HepG2 (cell line): ENCODE data around the gene RNU1-2. TPM values are rescaled to one million over a fixed set of nuclear protein-coding genes. Genes with fewer than 3 reads are reported as not detected.

ENCODE experiments used
- ATF7 ChIP-seq, 2 experiments: fragments of 450-650 bp in 1 of 2; sonication (generic) in 1 of 2; formaldehyde crosslinking in 1 of 2; IDR thresholded peaks; 2 replicates each; pipeline versions ENCODE4 v1.4.0 to v1.6.1; 2016 to 2020; ENCODE audit warnings: antibody characterized with exemption in 1 of 2, mild to moderate bottlenecking in 1 of 2, missing genetic modification reagents in 1 of 2
- CCDC6 ChIP-seq: sonication (generic); formaldehyde crosslinking; IDR thresholded peaks from 2 replicates; pipeline ENCODE4 v1.8.1; 2022; ENCODE audit warnings: mild to moderate bottlenecking, missing genetic modification reagents, moderate library complexity
- GATA4 ChIP-seq: sonication (generic); IDR thresholded peaks from 2 replicates; pipeline ENCODE4 v1.6.1; 2016; ENCODE audit warnings: antibody characterized with exemption, low read depth, borderline replicate concordance
- GATAD2A ChIP-seq: IDR thresholded peaks from 2 replicates; pipeline ENCODE4 v1.6.1; 2016
- HHEX ChIP-seq: IDR thresholded peaks from 2 replicates; pipeline ENCODE4 v1.6.1; 2016; ENCODE audit warnings: control low read depth
- HMG20B ChIP-seq: conservative IDR thresholded peaks from 2 replicates; pipeline ENCODE4 v1.6.1; 2016; ENCODE audit warnings: missing genetic modification reagents, missing compliant biosample characterization
- HNRNPK ChIP-seq: fragments of 200-400 bp; formaldehyde crosslinking; IDR thresholded peaks from 2 replicates; pipeline ENCODE4 v1.6.1; 2018; ENCODE audit warnings: low read length, low read depth, moderate library complexity, mild to moderate bottlenecking; ENCODE audit not compliant: poor library complexity, severe bottlenecking
- HOXA5 ChIP-seq: sonication (generic); formaldehyde crosslinking; IDR thresholded peaks from 2 replicates; pipeline ENCODE4 v1.4.0; 2020; ENCODE audit warnings: missing genetic modification reagents
- JUN ChIP-seq: sonication (generic); formaldehyde crosslinking; IDR thresholded peaks from 2 replicates; pipeline ENCODE4 v1.4.0; 2020; ENCODE audit warnings: mild to moderate bottlenecking, missing genetic modification reagents
- KDM5B ChIP-seq: sonication (generic); formaldehyde crosslinking; IDR thresholded peaks from 2 replicates; pipeline ENCODE4 v1.4.0; 2020; ENCODE audit warnings: missing genetic modification reagents, mild to moderate bottlenecking, borderline replicate concordance
- PAF1 ChIP-seq: IDR thresholded peaks from 2 replicates; pipeline ENCODE4 v1.6.1; 2016; ENCODE audit warnings: missing genetic modification reagents, missing compliant biosample characterization
- RARA ChIP-seq: IDR thresholded peaks from 2 replicates; pipeline ENCODE4 v1.6.1; 2016; ENCODE audit warnings: missing genetic modification reagents, missing compliant biosample characterization
- RFX1 ChIP-seq: fragments of 450-650 bp; IDR thresholded peaks from 2 replicates; pipeline ENCODE4 v1.6.1; 2017
- SAFB2 ChIP-seq: sonication (generic); formaldehyde crosslinking; IDR thresholded peaks from 2 replicates; pipeline ENCODE4 v1.5.1; 2020; ENCODE audit warnings: missing genetic modification reagents, low read depth, mild to moderate bottlenecking, borderline replicate concordance
- SIN3A ChIP-seq: IDR thresholded peaks from 2 replicates; pipeline ENCODE4 v1.6.1; 2011; ENCODE audit warnings: low read depth, mild to moderate bottlenecking, control low read depth, low read length, borderline replicate concordance
- SMAD3 ChIP-seq: sonication (generic); formaldehyde crosslinking; IDR thresholded peaks from 2 replicates; pipeline ENCODE4 v1.4.0; 2020; ENCODE audit warnings: missing genetic modification reagents
- SOX5 ChIP-seq: IDR thresholded peaks from 2 replicates; pipeline ENCODE4 v1.6.1; 2016; ENCODE audit warnings: borderline replicate concordance
- SSRP1 ChIP-seq: IDR thresholded peaks from 2 replicates; pipeline ENCODE4 v1.6.1; 2016; ENCODE audit warnings: control low read depth
- TOE1 ChIP-seq: sonication (generic); formaldehyde crosslinking; IDR thresholded peaks from 2 replicates; pipeline ENCODE4 v1.4.0; 2020; ENCODE audit warnings: mild to moderate bottlenecking, missing genetic modification reagents
- ZNF253 ChIP-seq: sonication (generic); formaldehyde crosslinking; IDR thresholded peaks from 2 replicates; pipeline ENCODE4 v1.8.0; 2022; ENCODE audit warnings: mild to moderate bottlenecking, missing genetic modification reagents, borderline replicate concordance
- ZNF317 ChIP-seq: sonication (generic); formaldehyde crosslinking; IDR thresholded peaks from 2 replicates; pipeline ENCODE4 v1.5.0; 2020; ENCODE audit warnings: mild to moderate bottlenecking, missing genetic modification reagents
- ZNF484 ChIP-seq: sonication (generic); formaldehyde crosslinking; IDR thresholded peaks from 2 replicates; pipeline ENCODE4 v1.5.1; 2020; ENCODE audit warnings: mild to moderate bottlenecking, low read depth, missing genetic modification reagents, borderline replicate concordance
- ZNF558 ChIP-seq: sonication (generic); formaldehyde crosslinking; IDR thresholded peaks from 2 replicates; pipeline ENCODE4 v1.9.0; 2022; ENCODE audit warnings: mild to moderate bottlenecking, missing genetic modification reagents, borderline replicate concordance
- ZNF563 ChIP-seq: sonication (generic); formaldehyde crosslinking; IDR thresholded peaks from 2 replicates; pipeline ENCODE4 v1.8.0; 2022; ENCODE audit warnings: mild to moderate bottlenecking, moderate library complexity, missing genetic modification reagents
- ZNF746 ChIP-seq: sonication (generic); formaldehyde crosslinking; IDR thresholded peaks from 2 replicates; pipeline ENCODE4 v1.8.0; 2022; ENCODE audit warnings: mild to moderate bottlenecking, missing genetic modification reagents
- polyA plus RNA-seq, 8 experiments: library from polyadenylated mRNA; depleted of rRNA in 3 of 8; stranded (reverse) in 7 of 8; unstranded in 1 of 8; fragments of >200 nt; fragmentation: Illumina TruSeq in 4 of 8; extraction: Trizol in 4 of 8; gene quantifications; 2 replicates each; pipeline versions ENCODE4 v1.2.1 to v1.2.3, GENCODE V29; 2011 to 2016; ENCODE audit warnings: low read depth in 4 of 8, missing spikeins in 1 of 8, mixed read lengths in 1 of 8; ENCODE audit not compliant: insufficient read depth in 1 of 8
- total RNA-seq, 5 experiments: library from RNA; depleted of rRNA; stranded (reverse); fragments of >200 nt; fragmentation: Illumina TruSeq; extraction: Trizol; gene quantifications; 2 replicates each; pipeline ENCODE4 v1.2.3, GENCODE V29; 2016; ENCODE audit warnings: low read depth in 1 of 5
- TF ChIP-seq, protein P1 (sequence below): sonication (generic); formaldehyde crosslinking; IDR thresholded peaks from 2 replicates; pipeline ENCODE4 v1.9.0; 2021; ENCODE audit warnings: missing genetic modification reagents, mild to moderate bottlenecking, borderline replicate concordance
- TF ChIP-seq, protein P2 (sequence below): IDR thresholded peaks from 2 replicates; pipeline ENCODE4 v1.6.1; 2012; ENCODE audit warnings: low read depth, low read length, improper control_type of control experiment
- TF ChIP-seq, protein P3 (sequence below): sonication (generic); formaldehyde crosslinking; IDR thresholded peaks from 2 replicates; pipeline ENCODE4 v1.4.0; 2020; ENCODE audit warnings: missing genetic modification reagents

RNU1-2 gene
- total and polyA plus RNA-seq, 2 of the 13 experiments (the other 11 are each of a cell fraction or from before 2014, with no cell fraction given), result under 0.01 to 11,018 TPM

DNA sequence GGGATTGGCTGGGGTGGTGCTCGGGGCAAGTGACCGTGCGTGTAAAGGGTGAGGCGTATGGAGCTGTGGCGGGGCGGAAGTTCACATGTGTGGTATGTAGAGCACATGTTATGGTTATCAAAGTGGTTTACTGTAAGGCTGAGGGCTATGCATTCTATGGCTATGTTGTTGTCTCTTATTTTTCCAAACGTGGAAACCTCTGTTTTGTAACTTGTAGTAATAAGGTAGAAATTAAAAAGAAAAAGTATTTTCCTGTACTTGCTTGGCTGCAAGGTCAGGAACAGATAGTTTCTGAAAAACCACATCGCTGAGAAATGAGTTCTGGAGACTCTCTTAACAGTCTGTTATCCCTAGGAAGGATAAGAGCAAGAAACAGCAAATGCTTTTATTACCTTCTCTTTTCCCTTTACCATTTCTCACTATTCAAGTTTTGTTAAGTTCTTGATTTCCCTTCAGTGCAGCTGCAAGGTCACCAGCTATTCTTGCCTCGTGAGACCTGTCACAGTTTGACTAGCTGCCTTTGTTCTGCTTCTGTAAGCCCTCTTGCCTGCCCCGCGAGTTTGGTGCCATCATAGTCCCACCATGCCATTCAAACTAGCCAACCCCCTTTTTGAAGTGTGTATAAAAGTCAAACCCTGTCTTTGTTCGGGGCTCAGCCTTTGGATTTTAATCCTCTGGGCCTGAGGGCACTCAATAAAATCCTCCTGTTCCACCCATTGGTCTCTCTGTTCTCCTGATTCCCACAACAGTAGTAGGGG, 9.5 kb downstream of the RNU1-2 start (continued):
- TF ChIP-seq SAFB2 (CRISPR knock-in tag) (0 out of 2 replicates have a peak, but pooled peaks have one; percentile 49), SSRP1 (CRISPR knock-in tag) (peak; percentile 95), ZNF746 (CRISPR knock-in tag) (no peak), TOE1 (CRISPR knock-in tag) (peak; percentile 70; the same call in 1 of the 2 replicates), KDM5B (CRISPR knock-in tag) (no peak), GATA4 (peak; percentile 97), SMAD3 (CRISPR knock-in tag) (0 out of 2 replicates have a peak, but pooled peaks have one; percentile 28), SIN3A (peak; percentile 48; the same call in 1 of the 2 replicates), ZNF317 (CRISPR knock-in tag) (peak; percentile 58), GATAD2A (CRISPR knock-in tag) (peak; percentile 21; the same call in 1 of the 2 replicates), ZNF253 (CRISPR knock-in tag) (no peak), PAF1 (0 out of 2 replicates have a peak, but pooled peaks have one; percentile 50), JUN (CRISPR knock-in tag) (0 out of 2 replicates have a peak, but pooled peaks have one; percentile 20), CCDC6 (CRISPR knock-in tag) (0 out of 2 replicates have a peak, but pooled peaks have one; percentile 37), RARA (CRISPR knock-in tag) (peak; percentile 32), HMG20B (0 out of 2 replicates have a peak, but pooled peaks have one; percentile 33), SOX5 (CRISPR knock-in tag) (peak; percentile 74), ATF7 (IDR thresholded peaks at IDR 0.05) (no peak), ATF7 (CRISPR knock-in tag; IDR thresholded peaks at IDR 0.05) (0 out of 2 replicates have a peak, but pooled peaks have one; percentile 35), HHEX (CRISPR knock-in tag) (0 out of 2 replicates have a peak, but pooled peaks have one; percentile 21), HOXA5 (CRISPR knock-in tag) (peak; percentile 67; the same call in 1 of the 2 replicates), ZNF563 (CRISPR knock-in tag) (no peak), ZNF558 (CRISPR knock-in tag) (0 out of 2 replicates have a peak, but pooled peaks have one; percentile 20), ZNF484 (CRISPR knock-in tag) (no peak), HNRNPK (peak; percentile 7), RFX1 (no peak)
- TF ChIP-seq, protein P1, sequence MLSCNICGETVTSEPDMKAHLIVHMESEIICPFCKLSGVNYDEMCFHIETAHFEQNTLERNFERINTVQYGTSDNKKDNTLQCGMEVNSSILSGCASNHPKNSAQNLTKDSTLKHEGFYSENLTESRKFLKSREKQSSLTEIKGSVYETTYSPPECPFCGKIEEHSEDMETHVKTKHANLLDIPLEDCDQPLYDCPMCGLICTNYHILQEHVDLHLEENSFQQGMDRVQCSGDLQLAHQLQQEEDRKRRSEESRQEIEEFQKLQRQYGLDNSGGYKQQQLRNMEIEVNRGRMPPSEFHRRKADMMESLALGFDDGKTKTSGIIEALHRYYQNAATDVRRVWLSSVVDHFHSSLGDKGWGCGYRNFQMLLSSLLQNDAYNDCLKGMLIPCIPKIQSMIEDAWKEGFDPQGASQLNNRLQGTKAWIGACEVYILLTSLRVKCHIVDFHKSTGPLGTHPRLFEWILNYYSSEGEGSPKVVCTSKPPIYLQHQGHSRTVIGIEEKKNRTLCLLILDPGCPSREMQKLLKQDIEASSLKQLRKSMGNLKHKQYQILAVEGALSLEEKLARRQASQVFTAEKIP (CRISPR knock-in tag), result no peak
- TF ChIP-seq, protein P2, sequence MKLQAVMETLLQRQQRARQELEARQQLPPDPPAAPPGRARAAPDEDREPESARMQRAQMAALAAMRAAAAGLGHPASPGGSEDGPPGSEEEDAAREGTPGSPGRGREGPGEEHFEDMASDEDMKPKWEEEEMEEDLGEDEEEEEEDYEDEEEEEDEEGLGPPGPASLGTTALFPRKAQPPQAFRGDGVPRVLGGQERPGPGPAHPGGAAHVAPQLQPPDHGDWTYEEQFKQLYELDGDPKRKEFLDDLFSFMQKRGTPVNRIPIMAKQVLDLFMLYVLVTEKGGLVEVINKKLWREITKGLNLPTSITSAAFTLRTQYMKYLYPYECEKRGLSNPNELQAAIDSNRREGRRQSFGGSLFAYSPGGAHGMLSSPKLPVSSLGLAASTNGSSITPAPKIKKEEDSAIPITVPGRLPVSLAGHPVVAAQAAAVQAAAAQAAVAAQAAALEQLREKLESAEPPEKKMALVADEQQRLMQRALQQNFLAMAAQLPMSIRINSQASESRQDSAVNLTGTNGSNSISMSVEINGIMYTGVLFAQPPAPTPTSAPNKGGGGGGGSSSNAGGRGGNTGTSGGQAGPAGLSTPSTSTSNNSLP, result peak; percentile 37; the same call in 1 of the 2 replicates
- TF ChIP-seq, protein P3, sequence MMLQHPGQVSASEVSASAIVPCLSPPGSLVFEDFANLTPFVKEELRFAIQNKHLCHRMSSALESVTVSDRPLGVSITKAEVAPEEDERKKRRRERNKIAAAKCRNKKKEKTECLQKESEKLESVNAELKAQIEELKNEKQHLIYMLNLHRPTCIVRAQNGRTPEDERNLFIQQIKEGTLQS (CRISPR knock-in tag), result 0 out of 2 replicates have a peak, but pooled peaks have one; percentile 24
